Mucosa of rectum (tissue), 2 donors: ENCODE results near the gene CFAP92.

ENCODE experiments used
- H3K27ac ChIP-seq, 2 donors: one replicate each; pipeline ENCODE4 v1.7.0; 2013; ENCODE audit warnings: inconsistent platforms in 2 of 2, low read depth in 2 of 2, low read length in 2 of 2
- H3K27me3 ChIP-seq, 2 donors: one replicate each; pipeline ENCODE4 v1.7.0; 2013; ENCODE audit warnings: low read length in 2 of 2; ENCODE audit not compliant: control insufficient read depth in 2 of 2, insufficient read depth in 2 of 2
- H3K36me3 ChIP-seq, 2 donors: one replicate each; pipeline ENCODE4 v1.7.0; 2013; ENCODE audit warnings: low read length in 2 of 2; ENCODE audit not compliant: control insufficient read depth in 2 of 2, insufficient read depth in 2 of 2
- H3K4me1 ChIP-seq, 2 donors: one replicate each; pipeline ENCODE4 v1.7.0; 2013; ENCODE audit warnings: low read length in 2 of 2, mild to moderate bottlenecking in 1 of 2; ENCODE audit not compliant: control insufficient read depth in 2 of 2, insufficient read depth in 2 of 2
- H3K4me3 ChIP-seq, 2 donors: one replicate each; pipeline ENCODE4 v1.7.0; 2013; ENCODE audit warnings: low read length in 2 of 2
- H3K9ac ChIP-seq, 2 donors: one replicate each; pipeline ENCODE4 v1.7.0; 2013; ENCODE audit warnings: low read length in 2 of 2, low read depth in 1 of 2, mild to moderate bottlenecking in 1 of 2
- H3K9me3 ChIP-seq, 2 donors: one replicate each; pipeline ENCODE4 v1.7.0; 2013; ENCODE audit warnings: low read length in 2 of 2; ENCODE audit not compliant: control insufficient read depth in 2 of 2
- donor health status: healthy.
- donor health status: Normal muscosa, but diverticular disease.

Gene CFAP92

DNA sequence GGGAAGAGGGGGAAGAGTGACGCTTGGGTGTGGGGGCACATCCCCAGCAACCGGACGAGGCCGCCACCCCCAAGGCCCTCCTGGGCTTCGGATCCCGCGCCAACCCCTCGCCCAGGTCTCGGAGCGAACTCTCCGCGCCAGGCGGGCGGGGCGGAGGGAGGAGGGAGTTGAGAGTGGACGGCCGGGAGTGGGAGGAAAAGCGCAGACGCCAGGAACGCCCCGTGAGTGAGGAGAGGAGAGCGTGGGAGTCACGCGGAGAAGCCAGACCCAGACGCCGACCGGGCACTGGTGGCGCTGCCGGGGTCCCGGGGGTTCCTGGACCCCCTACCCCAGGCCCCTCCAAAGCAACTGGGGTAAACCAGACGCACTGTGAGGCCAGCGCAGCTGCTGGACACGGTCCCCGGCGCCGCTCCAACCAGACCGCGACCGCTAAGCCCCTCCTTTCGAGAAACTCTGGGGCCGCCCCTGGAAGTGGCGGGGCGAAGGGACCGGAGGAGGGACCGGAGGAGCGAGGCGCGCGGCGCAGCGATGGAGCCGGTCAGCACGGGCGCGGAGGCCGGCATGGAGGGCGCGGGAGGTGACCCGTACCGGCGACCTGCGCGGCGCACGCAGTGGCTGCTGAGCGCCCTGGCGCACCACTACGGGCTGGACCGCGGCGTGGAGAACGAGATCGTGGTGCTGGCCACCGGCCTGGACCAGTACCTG, 7.4 kb upstream of the CFAP92 start, which contains the start of gene EFCC1:
Gene EFCC1, plus strand, starts transcription at position 204 of the 705 bp plus-strand sequence. Its CDS starts 325 bp downstream, at position 529.
- H3K27me3 ChIP-seq: peaks cover 21 to 22% of the 10 kb centered on the region in 2 donors
- H3K4me3 ChIP-seq: peak within 1 kb of the TSS; percentile 58 to 65
- peak within 1 kb of the TSS; percentile 61 to 67 for H3K27ac ChIP-seq
- no peaks in the 10 kb centered on the region for H3K9me3 ChIP-seq
- H3K4me1 ChIP-seq: peaks cover 21 to 25% of the 10 kb centered on the region in 2 donors
- H3K36me3 ChIP-seq: no peaks in the 10 kb centered on the region
- H3K9ac ChIP-seq: peak within 1 kb of the TSS in 1 of 2 donors; percentile 42

DNA sequence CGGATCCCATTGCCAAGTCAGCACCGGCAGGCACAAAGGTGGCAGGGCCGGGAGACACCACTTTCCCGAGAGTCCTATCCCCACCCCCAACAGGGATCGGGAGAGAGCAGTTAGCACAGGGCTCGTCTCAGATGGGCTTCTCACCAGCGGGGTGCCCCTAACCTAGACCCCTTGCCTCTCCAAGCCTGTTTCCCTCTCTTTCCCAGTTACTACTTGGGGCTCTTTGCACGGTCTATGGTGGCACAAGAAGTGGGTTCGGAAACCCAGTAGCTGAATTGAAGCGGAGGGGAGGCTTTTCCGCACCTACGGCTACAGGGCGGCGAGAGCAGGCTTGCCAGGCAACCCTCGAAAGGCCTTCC, 6.8 kb upstream of the CFAP92 start:
- Histone ChIP-seq H3K27me3 (peaks cover 21 to 22% of the 10 kb centered on the region in 2 donors), H3K9ac (peak overlapping the region in 1 of 2 donors; percentile 42), H3K4me3 (peak overlapping the region; percentile 58 to 65), H3K9me3 (no peaks in the 10 kb centered on the region), H3K36me3 (no peaks in the 10 kb centered on the region), H3K27ac (peak overlapping the region; percentile 61 to 67), H3K4me1 (peaks cover 21 to 25% of the 10 kb centered on the region in 2 donors)

GRCh38 chr3:128999102-128999501, 5.2 kb upstream of the CFAP92 start:
- Histone ChIP-seq H3K36me3 (no peaks in the 10 kb centered on the region), H3K4me3 (no peak overlapping the region), H3K9me3 (no peaks in the 10 kb centered on the region), H3K27ac (no peak overlapping the region), H3K4me1 (peaks cover 8 to 18% of the 10 kb centered on the region in 2 donors), H3K27me3 (peaks cover 21 to 24% of the 10 kb centered on the region in 2 donors), H3K9ac (no peak overlapping the region)

- no peak overlapping the region for H3K9ac ChIP-seq
- H3K4me1 ChIP-seq: peaks cover 6 to 19% of the 10 kb centered on the region in 2 donors
- no peaks in the 10 kb centered on the region for H3K36me3 ChIP-seq
- H3K27ac ChIP-seq: no peak overlapping the region
- H3K27me3 ChIP-seq: peaks cover 21 to 25% of the 10 kb centered on the region in 2 donors
- no peak overlapping the region for H3K4me3 ChIP-seq
- no peaks in the 10 kb centered on the region for H3K9me3 ChIP-seq
Measured at GRCh38 chr3:128998561-128998960, 4.7 kb upstream of the CFAP92 start.

- H3K27me3 ChIP-seq: peaks cover 23 to 28% of the 10 kb centered on the region in 2 donors
- no peaks in the 10 kb centered on the region for H3K36me3 ChIP-seq
- no peak overlapping the region for H3K9ac ChIP-seq
- peaks cover 8 to 18% of the 10 kb centered on the region in 2 donors for H3K4me1 ChIP-seq
- H3K27ac ChIP-seq: no peak overlapping the region
- H3K9me3 ChIP-seq: no peaks in the 10 kb centered on the region
- no peak overlapping the region for H3K4me3 ChIP-seq
Measured at GRCh38 chr3:128997486-128998133, 3.7 kb upstream of the CFAP92 start.

GRCh38 chr3:128996726-128997125, 2.9 kb upstream of the CFAP92 start:
- H3K9me3 ChIP-seq: no peaks in the 10 kb centered on the region
- H3K4me3 ChIP-seq: no peak overlapping the region
- peaks cover 18 to 23% of the 10 kb centered on the region in 2 donors for H3K27me3 ChIP-seq
- H3K9ac ChIP-seq: no peak overlapping the region
- no peak overlapping the region for H3K27ac ChIP-seq
- peaks cover 8 to 16% of the 10 kb centered on the region in 2 donors for H3K4me1 ChIP-seq
- H3K36me3 ChIP-seq: no peaks in the 10 kb centered on the region

GRCh38 chr3:128996200-128996599, 2.3 kb upstream of the CFAP92 start:
- Histone ChIP-seq H3K27ac (no peak overlapping the region), H3K27me3 (peaks cover 17 to 23% of the 10 kb centered on the region in 2 donors), H3K4me3 (no peak overlapping the region), H3K36me3 (no peaks in the 10 kb centered on the region), H3K9me3 (no peaks in the 10 kb centered on the region), H3K9ac (no peak overlapping the region), H3K4me1 (peaks cover 8 to 13% of the 10 kb centered on the region in 2 donors)

- Histone ChIP-seq H3K9me3 (no peaks in the 10 kb centered on the region), H3K36me3 (no peaks in the 10 kb centered on the region), H3K4me3 (no peak overlapping the region), H3K4me1 (peaks cover 8 to 11% of the 10 kb centered on the region in 2 donors), H3K9ac (no peak overlapping the region), H3K27me3 (peaks cover 13 to 21% of the 10 kb centered on the region in 2 donors), H3K27ac (no peak overlapping the region)
Measured at GRCh38 chr3:128995737-128996136, 1.9 kb upstream of the CFAP92 start.

DNA sequence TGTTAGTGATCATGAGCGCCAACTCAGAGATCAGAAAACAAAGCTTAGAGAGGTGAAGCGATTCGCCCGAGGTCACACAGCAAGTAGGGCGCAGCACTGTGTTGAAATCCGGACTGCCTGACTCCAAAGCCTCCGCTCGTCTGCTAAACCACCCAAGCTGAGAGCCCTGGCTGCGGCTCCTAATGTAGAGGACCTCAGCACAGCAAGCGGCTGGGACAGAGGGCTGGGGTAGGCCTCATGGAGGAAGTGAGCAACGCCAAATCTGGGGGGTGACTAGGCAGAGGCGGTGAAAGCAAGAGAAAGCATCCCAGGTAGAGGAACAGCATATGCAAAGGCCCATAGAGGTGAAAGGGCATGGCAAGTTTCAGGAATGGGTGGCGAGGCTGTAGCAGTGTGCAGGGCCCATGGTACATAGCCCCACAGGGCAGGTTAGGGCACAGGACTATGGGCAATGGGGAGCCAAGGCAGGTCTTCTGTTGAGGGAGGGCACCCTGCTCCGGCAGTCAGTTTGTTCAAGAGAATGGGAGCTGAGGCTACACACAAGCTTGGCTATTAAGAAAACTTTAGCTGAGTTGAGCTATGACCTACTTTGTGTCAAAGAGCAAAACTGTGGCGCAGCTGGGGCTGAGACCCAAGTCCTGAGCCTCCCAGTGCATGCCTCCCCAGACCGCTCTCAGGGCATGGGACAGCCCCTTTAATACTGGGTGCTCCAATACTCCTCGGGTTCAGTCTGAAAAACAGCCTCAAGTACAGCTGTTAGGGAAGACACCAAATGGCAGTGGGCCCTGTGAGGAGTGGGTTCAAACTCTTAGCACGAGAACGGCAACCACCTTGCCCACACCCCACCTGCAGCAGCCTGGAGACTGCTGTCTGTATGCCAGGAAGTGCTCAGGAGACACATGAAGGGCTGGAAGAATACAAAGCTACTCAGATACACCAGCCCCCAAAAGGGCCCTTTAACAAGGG, 988 bp upstream of the CFAP92 start:
- Histone ChIP-seq H3K9me3 (no peaks in the 10 kb centered on the region), H3K27ac (no peak overlapping the region), H3K4me3 (peak overlapping the region in 1 of 2 donors; percentile 62), H3K36me3 (no peaks in the 10 kb centered on the region), H3K4me1 (peaks cover 8 to 11% of the 10 kb centered on the region in 2 donors), H3K9ac (no peak overlapping the region), H3K27me3 (peaks cover 7 to 16% of the 10 kb centered on the region in 2 donors)
